ENCODE results near the gene PPP4R1. TPM values are rescaled to one million over a fixed set of nuclear protein-coding genes. Genes with fewer than 3 reads are reported as not detected.

PPP4R1 gene
- total RNA-seq, 1 experiment from 2014 or later, result 66.7 TPM

DNA sequence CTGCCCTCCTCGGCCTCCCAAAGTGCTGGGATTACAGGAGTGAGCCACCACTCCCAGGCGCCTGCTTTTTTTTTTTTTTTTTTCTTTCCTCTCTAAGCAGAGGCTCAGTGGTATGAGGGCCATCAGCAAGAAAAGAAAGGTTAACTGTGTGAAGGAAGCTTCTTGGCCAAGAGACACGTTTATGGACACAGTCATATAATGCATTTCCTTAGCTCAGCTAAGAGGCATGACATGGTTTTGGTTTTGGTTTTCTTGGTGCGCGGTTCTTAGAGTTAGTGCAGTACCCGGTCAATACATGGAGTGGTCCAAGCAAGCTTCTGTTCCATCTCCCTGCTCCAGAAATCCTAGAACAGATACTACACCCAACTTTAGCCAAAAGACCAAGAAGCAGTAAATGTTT, 96.5 kb downstream of the PPP4R1 start:
- Histone ChIP-seq H4K20me1 (ENCODE audit: insufficient read depth) (no peaks in the 10 kb centered on the region), H3K79me2 (ENCODE audit: insufficient read depth, low read length) (peaks cover 16% of the 10 kb centered on the region; the same call in 1 of the 2 replicates), H3K4me2 (ENCODE audit: low read length) (no peak overlapping the region), H3K36me3 (ENCODE audit: control insufficient read depth in 1 of 2, insufficient read depth in 2 of 2, low read length in 2 of 2) (peaks cover 2 to 3% of the 10 kb centered on the region in 2 experiments; a peak in 2 of 4 replicates), H3K27ac (ENCODE audit: low read depth, low read length) (no peak overlapping the region), H3K27me3 (ENCODE audit: insufficient read depth, low read length) (no peaks in the 10 kb centered on the region), H3K9me3 (ENCODE audit: control insufficient read depth in 1 of 2, insufficient read depth in 1 of 2, low read depth in 1 of 2, low read length in 2 of 2) (no peaks in the 10 kb centered on the region), H2AFZ (ENCODE audit: low read depth, low read length, poor library complexity, severe bottlenecking) (no peak overlapping the region), H3K4me3 (replicated peaks in 1 of 2; ENCODE audit: low read depth in 1 of 2, low read length in 2 of 2) (no peak overlapping the region), H3K9me2 (ENCODE audit: insufficient read depth) (no peaks in the 10 kb centered on the region), H3K9ac (ENCODE audit: low read length) (no peak overlapping the region), H3K4me1 (ENCODE audit: control insufficient read depth in 1 of 2, insufficient read depth in 2 of 2, low read length in 2 of 2) (peaks cover 0 to 4% of the 10 kb centered on the region in 2 experiments; a peak in 2 of 4 replicates)
- TF ChIP-seq ZNF274 (IDR thresholded peaks at IDR 0.05; ENCODE audit: low read depth, low read length), result no peak
- no peak for TF ChIP-seq YY1 (IDR thresholded peaks at IDR 0.05; ENCODE audit: extremely low read depth, insufficient replicate concordance, low read depth, low read length)
- TF ChIP-seq ZBTB33 (IDR thresholded peaks at IDR 0.05; ENCODE audit: extremely low read depth, insufficient replicate concordance, low read length), result no peak
- TF ChIP-seq TCF7L2 (IDR thresholded peaks at IDR 0.05; ENCODE audit: borderline replicate concordance, extremely low read depth, insufficient read depth, insufficient read length), result no peak
- TF ChIP-seq, protein P1, sequence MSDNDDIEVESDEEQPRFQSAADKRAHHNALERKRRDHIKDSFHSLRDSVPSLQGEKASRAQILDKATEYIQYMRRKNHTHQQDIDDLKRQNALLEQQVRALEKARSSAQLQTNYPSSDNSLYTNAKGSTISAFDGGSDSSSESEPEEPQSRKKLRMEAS (IDR thresholded peaks at IDR 0.05), result no peak
- TF ChIP-seq EZH2phosphoT487 (IDR thresholded peaks at IDR 0.05; ENCODE audit: borderline replicate concordance), result no peak
- TF ChIP-seq CEBPB (IDR thresholded peaks at IDR 0.05; ENCODE audit: low read depth), result no peak
- TF ChIP-seq SIN3A (IDR thresholded peaks at IDR 0.05; ENCODE audit: low read depth), result no peak
- no peak for TF ChIP-seq ZFX (IDR thresholded peaks at IDR 0.05)
- no peak for TF ChIP-seq POLR2AphosphoS5 (IDR thresholded peaks at IDR 0.05; ENCODE audit: low read depth, low read length)
- TF ChIP-seq, protein P2, sequence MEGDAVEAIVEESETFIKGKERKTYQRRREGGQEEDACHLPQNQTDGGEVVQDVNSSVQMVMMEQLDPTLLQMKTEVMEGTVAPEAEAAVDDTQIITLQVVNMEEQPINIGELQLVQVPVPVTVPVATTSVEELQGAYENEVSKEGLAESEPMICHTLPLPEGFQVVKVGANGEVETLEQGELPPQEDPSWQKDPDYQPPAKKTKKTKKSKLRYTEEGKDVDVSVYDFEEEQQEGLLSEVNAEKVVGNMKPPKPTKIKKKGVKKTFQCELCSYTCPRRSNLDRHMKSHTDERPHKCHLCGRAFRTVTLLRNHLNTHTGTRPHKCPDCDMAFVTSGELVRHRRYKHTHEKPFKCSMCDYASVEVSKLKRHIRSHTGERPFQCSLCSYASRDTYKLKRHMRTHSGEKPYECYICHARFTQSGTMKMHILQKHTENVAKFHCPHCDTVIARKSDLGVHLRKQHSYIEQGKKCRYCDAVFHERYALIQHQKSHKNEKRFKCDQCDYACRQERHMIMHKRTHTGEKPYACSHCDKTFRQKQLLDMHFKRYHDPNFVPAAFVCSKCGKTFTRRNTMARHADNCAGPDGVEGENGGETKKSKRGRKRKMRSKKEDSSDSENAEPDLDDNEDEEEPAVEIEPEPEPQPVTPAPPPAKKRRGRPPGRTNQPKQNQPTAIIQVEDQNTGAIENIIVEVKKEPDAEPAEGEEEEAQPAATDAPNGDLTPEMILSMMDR (IDR thresholded peaks at IDR 0.05 in 2 of 3, conservative IDR thresholded peaks at IDR 0.05 in 1 of 3; ENCODE audit: borderline replicate concordance in 1 of 3, insufficient read depth in 1 of 3, low read depth in 2 of 3, low read length in 2 of 3), result no peak
- TF ChIP-seq SP1 (IDR thresholded peaks at IDR 0.05; ENCODE audit: low read depth), result no peak
- no peak for TF ChIP-seq EZH2 (IDR thresholded peaks at IDR 0.05)
- no peak for TF ChIP-seq POLR2A (IDR thresholded peaks at IDR 0.05; ENCODE audit: borderline replicate concordance, extremely low read depth, insufficient read depth, insufficient read length)
- ATAC-seq (no peak), DNase-seq (ENCODE audit: low read depth, low spot score) (no peak)
- ChIA-PET RAD21 (ENCODE audit: low non-redundant PET in 1 of 2, low total read pairs in 2 of 2, uncharacterized antibody in 2 of 2, unreplicated experiment in 2 of 2) (no interaction called here), POLR2A (no interaction called here), CTCF (no interaction called here)
- intact Hi-C loops (cut with micrococcal nuclease), result loop anchor here (5.0 to 10.0 kb wide), 4 partner anchors 171 to 523 kb away; no protein-coding TSS in a partner anchor
- BruUV-seq (replicated peaks), result no TSS peak

All from HCT116 (cell line).